H1 (cell line): Measurements from ENCODE around the gene TLL2. TPM values are rescaled to one million over a fixed set of nuclear protein-coding genes. Genes with fewer than 3 reads are reported as not detected.

ENCODE experiments used
- CTCF ChIA-PET: fragments of 300-600 bp; sonication (Branson Sonifier 250); formaldehyde crosslinking; loops from one replicate; lab custom pipeline; 2021; ENCODE audit not compliant: partially characterized antibody; lab: Charles Lee
- POLR2A ChIA-PET: fragments of 300-600 bp; sonication (Branson Sonifier 250); formaldehyde crosslinking; loops from one replicate; lab custom pipeline; 2021; ENCODE audit warnings: inconsistent platforms; ENCODE audit not compliant: partially characterized antibody; lab: Charles Lee
- DNase-seq, 2 experiments: peaks; one replicate each; pipeline versions ENCODE4 v3.0.0 to v3.0.0-alpha.2; 2010 to 2022; ENCODE audit warnings: low spot score in 2 of 2, low read depth in 1 of 2, mixed read lengths in 1 of 2
- FAIRE-seq: peaks from 2 replicates; lab custom pipeline; 2011; peaks lifted over from hg19 to GRCh38; lab: Jason Lieb, UNC
- H2AFZ ChIP-seq: 2 replicates; pipeline ENCODE4 v1.8.1; 2012; ENCODE audit warnings: low read length, inconsistent platforms
- H2AK5ac ChIP-seq: 2 replicates; pipeline ENCODE4 v1.6.1; 2013; ENCODE audit warnings: low read depth, low read length
- H2BK120ac ChIP-seq: replicated peaks from 2 replicates; pipeline ENCODE3; 2013; ENCODE audit warnings: low read depth, low read length, inconsistent platforms
- H2BK12ac ChIP-seq: 2 replicates; pipeline ENCODE4 v1.6.1; 2013; ENCODE audit warnings: low read depth, low read length
- H2BK15ac ChIP-seq: 2 replicates; pipeline ENCODE4 v1.6.1; 2013; ENCODE audit warnings: low read length
- H2BK20ac ChIP-seq: 2 replicates; pipeline ENCODE4 v1.6.1; 2013; ENCODE audit warnings: low read length
- H2BK5ac ChIP-seq: 2 replicates; pipeline ENCODE4 v1.6.1; 2013; ENCODE audit warnings: low read depth, low read length
- H3K14ac ChIP-seq: 2 replicates; pipeline ENCODE4 v1.6.1; 2013; ENCODE audit warnings: inconsistent platforms; ENCODE audit not compliant: insufficient read length
- H3K18ac ChIP-seq: 2 replicates; pipeline ENCODE4 v1.6.1; 2013; ENCODE audit warnings: low read length; ENCODE audit errors: extremely low read depth
- H3K23ac ChIP-seq: 2 replicates; pipeline ENCODE4 v1.6.1; 2013; ENCODE audit warnings: inconsistent platforms; ENCODE audit not compliant: insufficient read length
- H3K23me2 ChIP-seq: 2 replicates; pipeline ENCODE4 v1.6.1; 2013; ENCODE audit warnings: low read depth, low read length
- H3K27ac ChIP-seq: 2 replicates; pipeline ENCODE4 v1.6.1; 2011; ENCODE audit warnings: low read depth, low read length, inconsistent platforms
- H3K27me3 ChIP-seq, 4 experiments: replicated peaks in 1 of 4; 1 replicate in 1 of 4; 2 replicates in 3 of 4; pipeline versions ENCODE4 v1.6.1 to v1.8.1; 2011 to 2013; ENCODE audit warnings: low read length in 3 of 4, mild to moderate bottlenecking in 3 of 4, inconsistent platforms in 2 of 4, mixed read lengths in 2 of 4, moderate library complexity in 1 of 4; ENCODE audit not compliant: control insufficient read depth in 3 of 4, insufficient read depth in 3 of 4; ENCODE audit errors: extremely low read depth in 1 of 4
- H3K36me3 ChIP-seq, 4 experiments: 2 replicates each; pipeline versions ENCODE4 v1.6.1 to v1.8.1; 2011 to 2013; ENCODE audit warnings: mild to moderate bottlenecking in 4 of 4, low read length in 3 of 4, moderate library complexity in 2 of 4, control low read depth in 1 of 4, inconsistent platforms in 1 of 4; ENCODE audit not compliant: insufficient read depth in 4 of 4, control insufficient read depth in 2 of 4
- H3K4ac ChIP-seq: replicated peaks from 2 replicates; pipeline ENCODE3; 2013; ENCODE audit warnings: low read length, low read depth, mixed read lengths, inconsistent platforms; ENCODE audit not compliant: insufficient read length
- H3K4me1 ChIP-seq, 4 experiments: replicated peaks in 1 of 4; 1 replicate in 1 of 4; 2 replicates in 3 of 4; pipeline versions ENCODE4 v1.6.1 to v1.8.1; 2011 to 2013; ENCODE audit warnings: low read length in 3 of 4, inconsistent platforms in 2 of 4, mixed read lengths in 1 of 4; ENCODE audit not compliant: insufficient read depth in 4 of 4, control insufficient read depth in 3 of 4
- H3K4me2 ChIP-seq, 2 experiments: 2 replicates each; pipeline versions ENCODE4 v1.6.1 to v1.8.1; 2011 to 2013; ENCODE audit warnings: low read depth in 2 of 2, low read length in 2 of 2, control low read depth in 1 of 2, inconsistent platforms in 1 of 2, mild to moderate bottlenecking in 1 of 2; ENCODE audit not compliant: insufficient read depth in 1 of 2
- H3K4me3 ChIP-seq, 4 experiments: fragments of 200-600, 300-600 bp in 1 of 4; sonication (generic), shearing (Covaris generic), sonication (Bioruptor Twin) in 1 of 4; 2 replicates each; pipeline versions ENCODE4 v1.5.1 to v1.8.1; 2011 to 2016; ENCODE audit warnings: low read length in 4 of 4, low read depth in 3 of 4, control low read depth in 2 of 4, inconsistent platforms in 2 of 4, mild to moderate bottlenecking in 2 of 4, mixed read lengths in 1 of 4, moderate library complexity in 1 of 4; ENCODE audit not compliant: insufficient read depth in 2 of 4; ENCODE audit errors: extremely low read depth in 1 of 4
- H3K56ac ChIP-seq: replicated peaks from 2 replicates; pipeline ENCODE3; 2013; ENCODE audit warnings: low read depth, mild to moderate bottlenecking, mixed read lengths, low read length, inconsistent platforms; ENCODE audit not compliant: insufficient read length
- H3K79me1 ChIP-seq: 2 replicates; pipeline ENCODE4 v1.6.1; 2013; ENCODE audit warnings: low read depth, low read length, control low read depth
- H3K79me2 ChIP-seq, 2 experiments: 2 replicates each; pipeline versions ENCODE4 v1.6.1 to v1.8.1; 2012 to 2013; ENCODE audit warnings: low read length in 2 of 2, mild to moderate bottlenecking in 2 of 2, inconsistent platforms in 1 of 2; ENCODE audit not compliant: insufficient read depth in 2 of 2, control insufficient read depth in 1 of 2
- H3K9ac ChIP-seq, 4 experiments: replicated peaks in 1 of 4; 1 replicate in 1 of 4; 2 replicates in 3 of 4; pipeline versions ENCODE4 v1.6.1 to v1.8.1; 2011 to 2013; ENCODE audit warnings: low read depth in 3 of 4, low read length in 3 of 4, control low read depth in 2 of 4, mild to moderate bottlenecking in 2 of 4, moderate library complexity in 2 of 4, inconsistent platforms in 1 of 4; ENCODE audit errors: extremely low read depth in 1 of 4
- H3K9me3 ChIP-seq, 2 experiments: 2 replicates each; pipeline versions ENCODE4 v1.6.1 to v1.8.1; 2012 to 2013; ENCODE audit warnings: mild to moderate bottlenecking in 2 of 2, moderate library complexity in 2 of 2, control low read depth in 1 of 2, inconsistent platforms in 1 of 2, low read depth in 1 of 2, low read length in 1 of 2, mixed read lengths in 1 of 2; ENCODE audit not compliant: insufficient read depth in 2 of 2
- H4K20me1 ChIP-seq, 2 experiments: replicated peaks in 1 of 2; 2 replicates each; pipeline versions ENCODE3 to v1.8.1; 2011 to 2013; ENCODE audit warnings: inconsistent platforms in 2 of 2, low read length in 2 of 2, mild to moderate bottlenecking in 1 of 2; ENCODE audit not compliant: insufficient read depth in 2 of 2, control insufficient read depth in 1 of 2
- H4K5ac ChIP-seq: 2 replicates; pipeline ENCODE4 v1.6.1; 2013; ENCODE audit warnings: low read length, low read depth, mixed read lengths, inconsistent platforms; ENCODE audit not compliant: insufficient read length
- H4K8ac ChIP-seq: 2 replicates; pipeline ENCODE4 v1.8.0; 2013; ENCODE audit warnings: mild to moderate bottlenecking, moderate library complexity, low read length, inconsistent platforms; ENCODE audit not compliant: insufficient read depth; ENCODE audit errors: extremely low read depth
- H4K91ac ChIP-seq: replicated peaks from 2 replicates; pipeline ENCODE3; 2013; ENCODE audit warnings: low read length, mixed read lengths, inconsistent platforms; ENCODE audit not compliant: insufficient read length
- SIRT6 ChIP-seq: IDR thresholded peaks from one replicate; pipeline ENCODE4 v1.7.1; 2012; ENCODE audit warnings: low read length, inconsistent platforms
- WGBS, 2 experiments: shearing (Covaris generic) in 1 of 2; methylation state at CpG; one replicate each; pipeline versions ENCODE4 v1.1.6 to v1.1.7; 2013 to 2015; ENCODE audit warnings: low lambda C conversion rate in 2 of 2, mixed read lengths in 2 of 2, inconsistent platforms in 1 of 2, low coverage in 1 of 2, missing lambda C conversion rate in 1 of 2; ENCODE audit not compliant: insufficient replicate concordance in 2 of 2, insufficient coverage in 1 of 2, insufficient read length in 1 of 2; ENCODE audit errors: extremely low coverage in 1 of 2, missing lambda C conversion rate in 1 of 2; 5-methylcytosine and 5-hydroxymethylcytosine counted together
- polyA plus RNA-seq, 7 experiments: library from polyadenylated mRNA; depleted of rRNA in 3 of 7; stranded (reverse) in 5 of 7; unstranded in 2 of 7; fragments of >200 nt in 5 of 7; fragments of 200-250 nt in 2 of 7; gene quantifications; 1 replicate in 5 of 7; 2 replicates in 1 of 7; 4 replicates in 1 of 7; pipeline versions ENCODE4 v1.2.1 to v1.2.3, GENCODE V29; 2011 to 2013; ENCODE audit warnings: missing spikeins in 2 of 7, mixed read lengths in 2 of 7
- total RNA-seq: library from RNA; stranded (reverse); fragmentation: NEBNext Ultra II Directional; extraction: Animal tissue kit (Norgen Biotek cat#: 25700); gene quantifications from 2 replicates; pipeline ENCODE4 v1.2.1, GENCODE V29; 2021

TLL2 gene
- total and polyA plus RNA-seq, 2 of the 8 experiments (the other 6 are each of a cell fraction or from before 2014, with no cell fraction given): 2.4 to 3.2 TPM

- no peak overlapping the region for H3K56ac ChIP-seq
- peaks cover 0 to 14% (median 9%) of the 10 kb centered on the region in 4 experiments; a peak in 6 of 7 replicates for H3K4me1 ChIP-seq
- H3K14ac ChIP-seq: no peak overlapping the region
- no peak overlapping the region for H2BK120ac ChIP-seq
- no peak overlapping the region for H2AK5ac ChIP-seq
- H2AFZ ChIP-seq: no peak overlapping the region
- no peaks in the 10 kb centered on the region for H4K20me1 ChIP-seq
- no peak overlapping the region for H2BK15ac ChIP-seq
- H3K79me1 ChIP-seq: no peaks in the 10 kb centered on the region
- no peak overlapping the region; the same call in 1 of the 2 replicates for H2BK20ac ChIP-seq
- H3K9me3 ChIP-seq: peaks cover 10 to 11% of the 10 kb centered on the region in 2 experiments
- no peak overlapping the region for H3K27ac ChIP-seq
- H4K8ac ChIP-seq: no peak overlapping the region
- no peaks in the 10 kb centered on the region for H3K23me2 ChIP-seq
- no peak overlapping the region for H4K5ac ChIP-seq
- DNase-seq: no peak
- no peaks in the 10 kb centered on the region for H3K79me2 ChIP-seq
- peaks cover 0 to 1% (median 0%) of the 10 kb centered on the region in 4 experiments; a peak in 1 of 7 replicates for H3K27me3 ChIP-seq
- peak overlapping the region; percentile 15; the same call in 1 of the 2 replicates for H2BK5ac ChIP-seq
- no peak overlapping the region; the same call in 1 of the 2 replicates for H2BK12ac ChIP-seq
- no peak overlapping the region for H3K9ac ChIP-seq
- no peak for FAIRE-seq
- POLR2A ChIA-PET: no interaction called here
- H3K4me3 ChIP-seq: no peak overlapping the region
- no peak overlapping the region for H3K4ac ChIP-seq
- H3K23ac ChIP-seq: no peak overlapping the region
- peaks cover 0 to 3% (median 0%) of the 10 kb centered on the region in 4 experiments; a peak in 1 of 8 replicates for H3K36me3 ChIP-seq
- CTCF ChIA-PET: interaction anchor here (1.2 to 1.8 kb wide), 3 partner anchors 10 to 31 kb away, joined by 3 to 4 read pairs (median 3); no protein-coding TSS in a partner anchor
- peak overlapping the region; percentile 70 for H4K91ac ChIP-seq
- WGBS, 2 experiments: 98% methylated on average over 4 of the region's 4 CpGs; no CpG with 5 or more reads in 1 of the 2 experiments
- no peak overlapping the region for H3K4me2 ChIP-seq
- no peak overlapping the region; the same call in 1 of the 2 replicates for H3K18ac ChIP-seq
- TF ChIP-seq SIRT6: no peak
These were observed 169.5 kb downstream of the TLL2 start for GRCh38 chr10:96344178-96344577.
